GM23248 (cell line): Measurements from ENCODE around the gene CERS2. TPM values are rescaled to one million over a fixed set of nuclear protein-coding genes. Genes with fewer than 3 reads are reported as not detected.
A peak's percentile ranks its signal among the peaks of the same experiment; 100 is the strongest.

Experiments used
- DNase-seq: peaks from one replicate; pipeline ENCODE4 v3.0.0-alpha.2; 2015
- H2AFZ ChIP-seq: fragments of 200-600 bp; sonication (generic); 2 replicates; pipeline ENCODE4 v1.6.1; 2016; ENCODE audit warnings: antibody characterized with exemption
- H3F3A ChIP-seq: fragments of 200-600 bp; sonication (generic); 2 replicates; pipeline ENCODE4 v1.6.1; 2016; ENCODE audit warnings: mild to moderate bottlenecking, antibody characterized with exemption, mixed run types; ENCODE audit not compliant: insufficient read depth
- H3K27ac ChIP-seq: fragments of 200-600 bp; sonication (generic); 2 replicates; pipeline ENCODE4 v1.5.1; 2016; ENCODE audit warnings: mild to moderate bottlenecking
- H3K27me3 ChIP-seq: fragments of 200-600 bp; sonication (generic); replicated peaks from 2 replicates; pipeline ENCODE4 v1.6.1; 2016; ENCODE audit warnings: mild to moderate bottlenecking; ENCODE audit not compliant: insufficient read depth
- H3K36me3 ChIP-seq: fragments of 200-600 bp; sonication (generic); 2 replicates; pipeline ENCODE4 v1.6.1; 2016; ENCODE audit warnings: low read depth, mild to moderate bottlenecking
- H3K4me1 ChIP-seq: fragments of 200-600 bp; sonication (generic); 2 replicates; pipeline ENCODE4 v1.6.1; 2016; ENCODE audit warnings: mild to moderate bottlenecking; ENCODE audit not compliant: insufficient read depth
- H3K4me2 ChIP-seq: fragments of 200-600 bp; sonication (generic); one replicate; pipeline ENCODE4 v1.6.1; 2016; ENCODE audit warnings: mild to moderate bottlenecking; ENCODE audit not compliant: unreplicated experiment
- H3K4me3 ChIP-seq: fragments of 200-600 bp; sonication (generic); 2 replicates; pipeline ENCODE4 v1.5.1; 2016; ENCODE audit warnings: mild to moderate bottlenecking
- H3K79me2 ChIP-seq: fragments of 200-600 bp; sonication (generic); 2 replicates; pipeline ENCODE4 v1.6.1; 2016; ENCODE audit warnings: mild to moderate bottlenecking; ENCODE audit not compliant: insufficient read depth
- H3K9ac ChIP-seq: fragments of 200-600 bp; sonication (generic); 2 replicates; pipeline ENCODE4 v1.6.1; 2016; ENCODE audit warnings: mild to moderate bottlenecking
- H3K9me2 ChIP-seq: fragments of 200-600 bp; sonication (generic); 2 replicates; pipeline ENCODE4 v1.6.1; 2016; ENCODE audit warnings: mixed run types, mild to moderate bottlenecking, moderate library complexity; ENCODE audit not compliant: insufficient read depth
- H3K9me3 ChIP-seq: fragments of 200-600 bp; sonication (generic); one replicate; pipeline ENCODE4 v1.6.1; 2017; ENCODE audit warnings: low read depth
- H4K20me1 ChIP-seq: fragments of 200-600 bp; sonication (generic); 2 replicates; pipeline ENCODE4 v1.6.0; 2016; ENCODE audit not compliant: insufficient read depth
- EZH2 ChIP-seq: fragments of 200-600 bp; sonication (generic); IDR thresholded peaks from 2 replicates; pipeline ENCODE4 v1.6.1; 2018; ENCODE audit warnings: antibody characterized with exemption, mild to moderate bottlenecking; ENCODE audit not compliant: insufficient read depth, poor library complexity, severe bottlenecking
- EZH2phosphoT487 ChIP-seq: fragments of 200-600 bp; sonication (generic); IDR thresholded peaks from 2 replicates; pipeline ENCODE4 v1.6.1; 2018; ENCODE audit warnings: antibody characterized with exemption, moderate library complexity, mild to moderate bottlenecking, low read depth; ENCODE audit not compliant: insufficient read depth
- WGBS, 2 experiments: methylation state at CpG; one replicate each; pipeline ENCODE4 v1.1.6; 2015 to 2017; ENCODE audit warnings: low lambda C conversion rate in 2 of 2, low coverage in 1 of 2; ENCODE audit errors: missing lambda C conversion rate in 2 of 2; 5-methylcytosine and 5-hydroxymethylcytosine counted together
- in situ Hi-C: fragments of 300-500 bp; cut with MboI; formaldehyde crosslinking; loops from 2 replicates; pipeline ENCODE4 v1.15.0; 2020
- polyA plus RNA-seq: library from polyadenylated mRNA; unstranded; fragments of >200 nt; fragmentation: Nextera tagmentation; extraction: Ambion mirVana; gene quantifications from 2 replicates; pipeline ENCODE4 v1.2.1, GENCODE V29; 2016
- total RNA-seq: library from RNA; depleted of rRNA; stranded (reverse); fragments of >200 nt; shearing (Covaris generic); gene quantifications from 2 replicates; pipeline ENCODE4 v1.2.3, GENCODE V29; 2014

The CERS2 gene
- total and polyA plus RNA-seq, 2 experiments from 2014 or later: 148 to 202 TPM

DNA sequence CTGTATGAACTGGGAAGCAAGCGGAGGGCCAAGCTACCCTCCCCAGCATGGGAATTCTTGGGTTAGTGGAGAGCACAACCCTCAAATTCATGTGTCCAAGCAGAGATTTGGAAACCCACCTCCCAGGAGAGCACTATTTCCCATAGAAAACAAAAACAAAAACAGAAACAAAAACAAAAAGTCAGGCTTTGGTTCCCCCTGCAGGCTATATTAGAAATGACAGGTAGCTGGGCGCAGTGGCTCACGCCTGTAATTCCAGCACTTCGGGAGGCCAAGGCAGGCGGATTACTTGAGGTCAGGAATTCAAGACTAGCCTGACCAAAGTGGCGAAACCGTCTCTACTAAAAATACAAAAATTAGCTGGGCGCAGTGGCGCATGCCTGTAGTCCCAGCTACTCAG, 21.3 kb upstream of the CERS2 start:
- 10 to 11% methylated on average over 9 of the region's 9 CpGs for WGBS, 2 experiments
- Histone ChIP-seq H3K79me2 (no peaks in the 10 kb centered on the region), H4K20me1 (no peaks in the 10 kb centered on the region), H2AFZ (peak overlapping the region; percentile 77), H3K36me3 (no peaks in the 10 kb centered on the region), H3K4me2 (peak overlapping the region; percentile 60), H3K4me1 (peaks cover 14% of the 10 kb centered on the region), H3K27me3 (no peaks in the 10 kb centered on the region), H3K9me2 (no peaks in the 10 kb centered on the region), H3K27ac (no peak overlapping the region), H3K9ac (peak overlapping the region; percentile 41; the same call in 1 of the 2 replicates), H3K9me3 (no peaks in the 10 kb centered on the region), H3F3A (no peaks in the 10 kb centered on the region), H3K4me3 (peak overlapping the region; percentile 45)
- TF ChIP-seq EZH2 (no peak), EZH2phosphoT487 (no peak)
- peak; percentile 61 for DNase-seq
- in situ Hi-C loops: no loop called here

DNA sequence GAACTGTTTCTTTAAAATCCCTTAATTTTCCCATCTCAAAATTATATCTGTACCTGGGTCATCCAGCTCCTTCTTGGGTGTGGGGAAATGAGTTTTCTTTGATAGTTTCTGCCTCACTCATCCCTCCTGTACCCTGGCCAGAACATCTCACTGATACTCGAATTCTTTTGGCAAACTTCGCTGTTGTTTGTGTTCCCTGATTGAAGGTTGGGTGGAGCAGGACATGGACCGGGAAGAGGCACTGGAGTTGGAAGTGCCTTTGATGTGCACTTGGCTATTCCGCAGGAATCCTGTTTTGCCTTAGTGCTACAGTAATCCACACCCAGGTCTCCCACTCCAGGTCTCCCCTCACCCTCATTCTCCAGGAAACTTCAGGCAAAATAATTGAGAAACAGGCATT, 20.8 kb upstream of the CERS2 start:
- no peaks in the 10 kb centered on the region for H3K36me3 ChIP-seq
- H3K4me3 ChIP-seq: peak overlapping the region; percentile 45
- 7% methylated on average over 4 of the region's 4 CpGs for WGBS, 2 experiments
- H4K20me1 ChIP-seq: no peaks in the 10 kb centered on the region
- H3K4me2 ChIP-seq: peak overlapping the region; percentile 60
- no peak for DNase-seq
- no peaks in the 10 kb centered on the region for H3K79me2 ChIP-seq
- H3F3A ChIP-seq: no peaks in the 10 kb centered on the region
- TF ChIP-seq EZH2phosphoT487 (no peak), EZH2 (no peak)
- H3K27me3 ChIP-seq: no peaks in the 10 kb centered on the region
- H2AFZ ChIP-seq: peak overlapping the region; percentile 77
- H3K9me3 ChIP-seq: no peaks in the 10 kb centered on the region
- H3K9ac ChIP-seq: peak overlapping the region; percentile 41; the same call in 1 of the 2 replicates
- no peak overlapping the region for H3K27ac ChIP-seq
- H3K9me2 ChIP-seq: no peaks in the 10 kb centered on the region
- in situ Hi-C loops: no loop called here
- peaks cover 14% of the 10 kb centered on the region for H3K4me1 ChIP-seq

DNA sequence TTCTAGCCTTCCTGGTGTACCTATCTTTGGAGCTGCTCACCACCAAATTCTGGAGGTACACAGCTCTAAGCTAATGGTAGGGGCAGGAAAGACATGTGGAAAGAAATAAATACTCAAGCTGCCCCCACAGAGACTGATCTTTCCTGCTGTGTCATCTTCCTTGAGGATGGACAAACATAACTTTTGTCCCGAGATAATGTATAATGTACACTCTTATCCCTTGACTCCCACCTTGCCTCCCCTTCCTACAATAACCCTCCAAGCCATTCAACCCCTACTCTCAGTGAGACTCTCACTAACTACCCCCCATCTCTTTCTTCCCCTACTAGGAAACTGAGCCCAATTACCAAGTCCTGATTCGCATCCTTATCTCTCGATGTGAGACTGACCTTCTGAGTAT, 19.6 kb upstream of the CERS2 start:
- no peak overlapping the region for H3K4me2 ChIP-seq
- H3K9me2 ChIP-seq: no peaks in the 10 kb centered on the region
- H3K9me3 ChIP-seq: no peaks in the 10 kb centered on the region
- DNase-seq: no peak
- H3K27ac ChIP-seq: no peak overlapping the region
- TF ChIP-seq EZH2phosphoT487 (no peak), EZH2 (no peak)
- no peaks in the 10 kb centered on the region for H3F3A ChIP-seq
- H3K4me1 ChIP-seq: peaks cover 9% of the 10 kb centered on the region
- no peaks in the 10 kb centered on the region for H3K79me2 ChIP-seq
- WGBS, 2 experiments: 79 to 81% methylated on average over 3 of the region's 3 CpGs
- H3K9ac ChIP-seq: no peak overlapping the region
- no peak overlapping the region for H2AFZ ChIP-seq
- in situ Hi-C loops: no loop called here
- no peaks in the 10 kb centered on the region for H3K27me3 ChIP-seq
- no peaks in the 10 kb centered on the region for H4K20me1 ChIP-seq
- no peak overlapping the region for H3K4me3 ChIP-seq
- no peaks in the 10 kb centered on the region for H3K36me3 ChIP-seq

DNA sequence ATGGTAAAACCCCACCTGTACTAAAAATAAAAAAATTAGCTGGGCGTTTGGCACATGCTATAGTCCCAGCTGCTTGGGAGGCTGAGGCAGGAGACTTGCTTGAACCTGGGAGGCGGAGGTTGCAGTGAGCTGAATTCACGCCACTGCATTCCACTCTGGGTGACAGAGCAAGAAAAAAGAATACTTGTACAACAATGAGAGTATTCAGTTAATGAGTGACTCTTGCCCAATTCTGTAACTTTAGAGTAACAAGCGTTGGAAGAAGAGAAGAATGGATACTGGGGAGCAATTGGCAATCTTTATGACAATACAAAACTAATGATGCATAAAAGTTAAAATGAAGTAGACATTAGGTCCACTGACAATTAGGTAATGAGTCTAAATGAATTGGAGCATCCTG, 18.0 kb upstream of the CERS2 start:
- no peaks in the 10 kb centered on the region for H4K20me1 ChIP-seq
- in situ Hi-C loops: no loop called here
- no peaks in the 10 kb centered on the region for H3K9me3 ChIP-seq
- no peaks in the 10 kb centered on the region for H3K9me2 ChIP-seq
- no peak overlapping the region for H3K27ac ChIP-seq
- H3K79me2 ChIP-seq: no peaks in the 10 kb centered on the region
- TF ChIP-seq EZH2phosphoT487: no peak
- TF ChIP-seq EZH2: no peak
- no peak overlapping the region for H3K4me2 ChIP-seq
- no peaks in the 10 kb centered on the region for H3K27me3 ChIP-seq
- 77% methylated on average over 4 of the region's 4 CpGs for WGBS, 2 experiments
- H3F3A ChIP-seq: no peaks in the 10 kb centered on the region
- no peak for DNase-seq
- H3K9ac ChIP-seq: no peak overlapping the region
- no peak overlapping the region for H3K4me3 ChIP-seq
- H3K36me3 ChIP-seq: no peaks in the 10 kb centered on the region
- H3K4me1 ChIP-seq: peaks cover 8% of the 10 kb centered on the region; the same call in 1 of the 2 replicates
- no peak overlapping the region for H2AFZ ChIP-seq

DNA sequence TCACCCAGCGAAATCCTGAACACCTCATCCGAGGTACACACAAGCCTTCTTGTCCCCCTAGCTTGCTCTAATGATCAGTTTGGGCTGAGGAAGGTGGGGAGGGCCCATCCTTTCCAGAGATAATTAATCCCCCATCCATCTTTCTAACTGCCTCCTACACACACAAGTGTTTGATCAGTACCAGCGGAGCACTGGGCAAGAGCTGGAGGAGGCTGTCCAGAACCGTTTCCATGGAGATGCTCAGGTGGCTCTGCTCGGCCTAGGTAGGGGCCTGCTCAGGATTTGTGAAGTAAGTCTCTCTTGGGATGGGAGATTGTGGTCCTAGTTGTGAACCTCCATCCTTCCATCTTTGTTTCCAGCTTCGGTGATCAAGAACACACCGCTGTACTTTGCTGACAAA, 13.3 kb upstream of the CERS2 start:
- Histone ChIP-seq H3F3A (no peaks in the 10 kb centered on the region), H3K4me2 (no peak overlapping the region), H3K36me3 (no peaks in the 10 kb centered on the region), H3K79me2 (no peaks in the 10 kb centered on the region), H3K27ac (no peak overlapping the region), H3K4me1 (no peaks in the 10 kb centered on the region), H4K20me1 (no peaks in the 10 kb centered on the region), H2AFZ (no peak overlapping the region), H3K9me2 (no peaks in the 10 kb centered on the region), H3K9me3 (no peaks in the 10 kb centered on the region), H3K9ac (no peak overlapping the region), H3K27me3 (no peaks in the 10 kb centered on the region), H3K4me3 (no peak overlapping the region)
- no peak for DNase-seq
- in situ Hi-C loops: no loop called here
- WGBS, 2 experiments: 77 to 81% methylated on average over 7 of the region's 7 CpGs
- no peak for TF ChIP-seq EZH2
